ENCODE results near the gene SMC3.
"Not testable (repeated sequence)": the region's sequence is repeated elsewhere in the genome, so short reads cannot be mapped to it uniquely, and the experiment has no call there.

Gene SMC3

GRCh38 chr10:110625951-110626855 is 58.7 kb downstream of the SMC3 start:
- no peak for DNase-seq

- no peak for DNase-seq
These were observed 60.7 kb downstream of the SMC3 start for GRCh38 chr10:110628161-110628560.

- no peak for DNase-seq
These were observed 62.2 kb downstream of the SMC3 start for GRCh38 chr10:110629680-110630191.

GRCh38 chr10:110631934-110632333 is 64.4 kb downstream of the SMC3 start:
- no peak for DNase-seq

- peak in 1 of 2 donors; percentile 53 for DNase-seq
These were observed 65.2 kb downstream of the SMC3 start for GRCh38 chr10:110632591-110633215.

GRCh38 chr10:110634527-110635209 is 67.2 kb downstream of the SMC3 start:
- DNase-seq = no peak

GRCh38 chr10:110636572-110636931 is 69.1 kb downstream of the SMC3 start:
- DNase-seq = no peak

GRCh38 chr10:110636932-110637557 is 69.5 kb downstream of the SMC3 start:
- no peak for DNase-seq

- no peak for DNase-seq
These were observed 70.1 kb downstream of the SMC3 start for GRCh38 chr10:110637558-110638053.

GRCh38 chr10:110638319-110638718 is 70.8 kb downstream of the SMC3 start:
- DNase-seq = no peak

GRCh38 chr10:110639046-110639445 is 71.6 kb downstream of the SMC3 start:
- DNase-seq = not testable (repeated sequence)

GRCh38 chr10:110639858-110640257 is 72.4 kb downstream of the SMC3 start:
- not testable (repeated sequence) for DNase-seq

GRCh38 chr10:110641256-110641655 is 73.8 kb downstream of the SMC3 start:
- DNase-seq = no peak

GRCh38 chr10:110642204-110643034 is 74.9 kb downstream of the SMC3 start:
- DNase-seq = no peak

- no peak for DNase-seq
These were observed 75.6 kb downstream of the SMC3 start for GRCh38 chr10:110643035-110643652.

- DNase-seq = no peak
These were observed 76.4 kb downstream of the SMC3 start, which contains the start of gene RBM20 for GRCh38 chr10:110643653-110644597. Gene RBM20, plus strand, starts transcription at chr10:110644336. Its CDS starts 119 bp downstream, at chr10:110644455.

GRCh38 chr10:110644598-110645462 is 77.3 kb downstream of the SMC3 start:
- no peak for DNase-seq

- DNase-seq = no peak
These were observed 79.1 kb downstream of the SMC3 start for GRCh38 chr10:110646417-110647135.

GRCh38 chr10:110647136-110647430 is 79.6 kb downstream of the SMC3 start:
- DNase-seq = no peak
